Endothelial cell (in vitro differentiated cells): ENCODE measurements around the gene IL20. TPM values are rescaled to one million over a fixed set of nuclear protein-coding genes. Genes with fewer than 3 reads are reported as not detected.

ENCODE experiments used
- DNase-seq: peaks from one replicate; pipeline ENCODE4 v3.0.0; 2021; ENCODE audit warnings: low spot score
- H3K27ac Mint-ChIP-seq: one replicate; pipeline ENCODE4 v1.8.0; 2021; ENCODE audit warnings: mixed read lengths, inconsistent platforms; ENCODE audit not compliant: unreplicated experiment
- H3K27me3 Mint-ChIP-seq: one replicate; pipeline ENCODE4 v1.8.0; 2021; ENCODE audit warnings: mild to moderate bottlenecking, moderate library complexity, mixed read lengths, inconsistent platforms; ENCODE audit not compliant: unreplicated experiment
- H3K36me3 Mint-ChIP-seq: one replicate; pipeline ENCODE4 v1.8.0; 2021; ENCODE audit warnings: mild to moderate bottlenecking, low read depth, mixed read lengths, inconsistent platforms; ENCODE audit not compliant: unreplicated experiment
- H3K4me1 Mint-ChIP-seq: one replicate; pipeline ENCODE4 v1.8.0; 2021; ENCODE audit warnings: mild to moderate bottlenecking, mixed read lengths, inconsistent platforms; ENCODE audit not compliant: unreplicated experiment
- H3K4me3 Mint-ChIP-seq: one replicate; pipeline ENCODE4 v1.8.0; 2021; ENCODE audit warnings: mild to moderate bottlenecking, mixed read lengths, inconsistent platforms; ENCODE audit not compliant: unreplicated experiment
- H3K9me3 Mint-ChIP-seq: one replicate; pipeline ENCODE4 v1.8.0; 2021; ENCODE audit warnings: mixed read lengths, inconsistent platforms; ENCODE audit not compliant: unreplicated experiment
- CTCF ChIP-seq: fragments of 200-600 bp; sonication (generic); IDR thresholded peaks from one replicate; pipeline ENCODE4 v1.5.0; 2021; ENCODE audit warnings: antibody characterized with exemption; ENCODE audit not compliant: unreplicated experiment
- total RNA-seq: library from RNA; stranded (reverse); fragmentation: NEBNext Ultra II Directional; extraction: Animal tissue kit (Norgen Biotek cat#: 25700); gene quantifications from one replicate; pipeline ENCODE4 v1.2.1, GENCODE V29; 2021; ENCODE audit not compliant: unreplicated experiment

Gene IL20
- total RNA-seq, 1 donor from 2014 or later: not detected

DNA sequence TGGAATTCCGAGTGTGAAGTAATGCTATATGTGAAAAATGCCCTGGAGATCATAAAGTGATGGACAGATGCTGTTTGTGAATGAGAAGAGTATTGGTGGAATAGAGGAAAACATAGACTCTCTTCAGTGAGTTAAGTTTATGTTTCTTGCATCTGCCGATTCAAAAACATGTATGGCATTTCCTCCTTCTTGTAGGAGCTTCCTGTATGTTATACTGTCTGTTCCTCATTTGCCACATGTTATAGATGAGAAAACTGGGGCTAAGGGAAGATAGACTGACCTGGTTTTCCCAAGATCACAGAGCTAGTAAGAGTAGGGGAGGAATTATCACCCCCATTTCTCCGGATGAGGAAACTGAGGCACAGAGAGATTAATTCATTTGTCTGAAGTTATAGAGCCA is 41.1 kb upstream of the IL20 start:
- peaks cover 21% of the 10 kb centered on the region for H3K4me1 Mint-ChIP-seq
- no peaks in the 10 kb centered on the region for H3K27me3 Mint-ChIP-seq
- no peak for DNase-seq
- H3K9me3 Mint-ChIP-seq: no peaks in the 10 kb centered on the region
- peak overlapping the region; percentile 5 for H3K27ac Mint-ChIP-seq
- H3K36me3 Mint-ChIP-seq: no peaks in the 10 kb centered on the region
- TF ChIP-seq CTCF: no peak
- no peak overlapping the region for H3K4me3 Mint-ChIP-seq

- Mint-ChIP-seq H3K36me3 (no peaks in the 10 kb centered on the region), H3K9me3 (no peaks in the 10 kb centered on the region), H3K4me1 (peaks cover 17% of the 10 kb centered on the region), H3K27me3 (no peaks in the 10 kb centered on the region), H3K27ac (no peak overlapping the region), H3K4me3 (no peak overlapping the region)
- TF ChIP-seq CTCF: no peak
- no peak for DNase-seq
These were observed 39.0 kb upstream of the IL20 start for GRCh38 chr1:206826394-206826793.

DNA sequence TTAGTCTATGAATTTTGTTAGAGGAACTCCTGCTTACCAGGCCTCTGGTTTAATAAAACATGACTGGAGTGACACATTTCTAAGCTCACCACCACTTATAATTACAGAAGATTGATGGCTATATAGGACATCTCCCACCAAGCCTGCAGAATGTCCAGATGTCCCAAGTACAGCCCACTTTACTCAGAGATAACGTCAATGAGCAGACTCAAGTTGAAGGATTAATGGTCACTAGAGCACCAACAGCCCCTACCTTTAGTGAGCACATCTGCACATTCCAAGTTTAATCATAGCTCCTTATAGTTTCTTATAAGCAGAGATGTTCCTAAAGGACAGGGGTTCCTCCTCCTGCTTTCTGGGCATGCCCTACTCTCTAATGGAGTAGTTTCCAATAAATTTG is 37.4 kb upstream of the IL20 start:
- peaks cover 17% of the 10 kb centered on the region for H3K4me1 Mint-ChIP-seq

DNA sequence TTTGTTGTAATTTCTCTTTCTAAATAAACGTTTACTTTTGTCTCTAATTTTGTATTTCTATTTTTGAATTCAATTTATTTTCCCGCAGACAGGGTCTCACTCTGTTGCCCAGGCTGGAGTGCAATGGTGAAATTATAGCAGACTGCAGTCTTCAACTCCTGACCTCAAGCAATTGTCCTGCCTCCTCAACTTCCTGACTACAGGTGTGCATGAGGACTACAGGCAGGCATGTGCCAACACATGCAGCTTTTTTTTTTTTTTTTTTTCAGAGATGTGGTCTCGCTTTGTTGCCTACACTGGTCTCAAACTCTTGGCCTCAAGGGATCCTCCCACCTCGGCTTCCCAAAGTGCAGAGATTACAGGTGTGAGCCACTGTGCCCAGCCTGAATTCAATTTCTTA is 36.7 kb upstream of the IL20 start:
- Mint-ChIP-seq H3K4me1 (peaks cover 14% of the 10 kb centered on the region), H3K9me3 (no peaks in the 10 kb centered on the region), H3K27ac (no peak overlapping the region), H3K36me3 (no peaks in the 10 kb centered on the region), H3K4me3 (no peak overlapping the region), H3K27me3 (no peaks in the 10 kb centered on the region)
- no peak for TF ChIP-seq CTCF
- no peak for DNase-seq

More for the DNA sequence above, 37.4 kb upstream of the IL20 start:
- no peak for DNase-seq
- Mint-ChIP-seq H3K27ac (no peak overlapping the region), H3K36me3 (no peaks in the 10 kb centered on the region), H3K4me3 (no peak overlapping the region), H3K27me3 (no peaks in the 10 kb centered on the region), H3K9me3 (no peaks in the 10 kb centered on the region)
- no peak for TF ChIP-seq CTCF

GRCh38 chr1:206829282-206829681 is 36.1 kb upstream of the IL20 start:
- no peak overlapping the region for H3K4me3 Mint-ChIP-seq
- H3K9me3 Mint-ChIP-seq: no peaks in the 10 kb centered on the region
- no peak overlapping the region for H3K27ac Mint-ChIP-seq
- peaks cover 8% of the 10 kb centered on the region for H3K4me1 Mint-ChIP-seq
- DNase-seq: no peak
- no peaks in the 10 kb centered on the region for H3K27me3 Mint-ChIP-seq
- H3K36me3 Mint-ChIP-seq: no peaks in the 10 kb centered on the region
- no peak for TF ChIP-seq CTCF
